Activated CD8-positive, alpha-beta memory T cell treated with anti-CD3 and anti-CD28 coated beads, Interleukin-2, amount 10 ng/mL, durations not matched to agents 7 days and 5 days (primary cell): ENCODE measurements around the gene SLC6A18. TPM values are rescaled to one million over a fixed set of nuclear protein-coding genes. Genes with fewer than 3 reads are reported as not detected.
"Not testable (repeated sequence)": the region's sequence is repeated elsewhere in the genome, so short reads cannot be mapped to it uniquely, and the experiment has no call there.

ENCODE experiments used
- ATAC-seq: fragments of 150-1000 bp; cut with Tn5 transposase; one replicate; pipeline ENCODE4 v1.10.0; 2021; ENCODE audit warnings: moderate library complexity
- CTCF ChIA-PET: fragments of 350-600 bp; sonication (Branson Sonifier 250); formaldehyde crosslinking; loops from one replicate; lab custom pipeline; 2021; ENCODE audit warnings: antibody characterized with exemption; lab: Charles Lee
- DNase-seq: peaks from one replicate; pipeline ENCODE4 v3.0.0-alpha.2; 2020
- H3K27ac Mint-ChIP-seq: one replicate; pipeline ENCODE4 v1.8.0; 2021; ENCODE audit warnings: mild to moderate bottlenecking, mixed read lengths
- H3K27me3 Mint-ChIP-seq: one replicate; pipeline ENCODE4 v1.8.0; 2021; ENCODE audit warnings: mixed read lengths
- H3K36me3 Mint-ChIP-seq: one replicate; pipeline ENCODE4 v1.8.0; 2021; ENCODE audit warnings: mild to moderate bottlenecking, mixed read lengths
- H3K4me1 Mint-ChIP-seq: one replicate; pipeline ENCODE4 v1.8.0; 2021; ENCODE audit warnings: mixed read lengths
- H3K4me3 Mint-ChIP-seq: one replicate; pipeline ENCODE4 v1.8.0; 2021; ENCODE audit warnings: mild to moderate bottlenecking, moderate library complexity, mixed read lengths
- H3K9me3 Mint-ChIP-seq: one replicate; pipeline ENCODE4 v1.8.0; 2022; ENCODE audit warnings: low read depth, mixed read lengths
- total RNA-seq, 2 experiments: library from RNA; stranded (reverse); gene quantifications; one replicate each; pipeline ENCODE4 v1.2.3, GENCODE V29; 2021

Gene SLC6A18
- total RNA-seq, 2 experiments from 2014 or later: not detected

DNA sequence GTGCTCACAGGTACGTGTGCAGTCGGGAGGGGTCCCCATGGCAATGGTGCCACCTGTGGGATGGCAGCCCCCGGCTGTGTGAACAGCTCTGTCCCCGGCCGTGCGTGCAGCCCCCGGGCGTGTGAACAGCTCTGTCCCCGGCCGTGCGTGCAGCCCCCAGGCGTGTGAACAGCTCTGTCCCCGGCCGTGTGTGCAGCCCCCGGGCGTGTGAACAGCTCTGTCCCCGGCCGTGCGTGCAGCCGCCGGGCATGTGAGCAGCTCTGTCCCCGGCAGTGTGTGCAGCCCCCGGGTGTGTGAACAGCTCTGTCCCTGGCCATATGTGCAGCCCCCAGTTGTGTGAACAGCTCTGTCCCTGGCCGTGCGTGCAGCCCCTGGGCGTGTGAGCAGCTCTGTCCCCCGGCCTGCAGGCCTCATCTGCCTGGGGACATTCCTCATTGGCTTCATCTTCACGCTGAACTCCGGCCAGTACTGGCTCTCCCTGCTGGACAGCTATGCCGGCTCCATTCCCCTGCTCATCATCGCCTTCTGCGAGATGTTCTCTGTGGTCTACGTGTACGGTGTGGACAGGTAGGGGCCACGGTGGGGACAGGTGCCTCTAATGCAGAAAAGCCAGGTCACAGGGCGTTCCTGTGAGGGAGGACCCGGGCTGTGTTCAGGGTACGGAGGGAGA lies 5.9 kb upstream of the SLC6A18 start:
- H3K27me3 Mint-ChIP-seq: peaks cover 2% of the 10 kb centered on the region
- H3K27ac Mint-ChIP-seq: no peak overlapping the region
- CTCF ChIA-PET: no interaction called here
- DNase-seq: no peak
- H3K4me3 Mint-ChIP-seq: no peak overlapping the region
- no peak for ATAC-seq
- H3K4me1 Mint-ChIP-seq: no peaks in the 10 kb centered on the region
- H3K9me3 Mint-ChIP-seq: peaks cover 9% of the 10 kb centered on the region
- no peaks in the 10 kb centered on the region for H3K36me3 Mint-ChIP-seq

DNA sequence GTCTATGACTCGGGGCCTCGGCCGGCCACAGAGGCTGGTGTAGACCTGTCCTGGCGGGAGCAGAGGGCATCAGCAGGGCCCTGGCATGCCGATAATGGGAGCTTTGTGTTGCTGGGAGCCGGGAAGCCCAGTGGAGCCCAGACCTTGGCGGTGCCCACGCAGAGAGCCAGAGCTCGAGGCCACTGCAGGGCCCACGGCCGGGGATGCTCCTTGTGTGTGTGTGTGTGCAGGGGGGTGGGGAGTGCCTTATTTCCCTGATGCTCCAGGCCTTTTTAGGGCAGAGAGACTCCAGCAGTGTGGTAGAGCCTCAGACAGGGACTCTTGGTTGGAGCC lies 5.4 kb upstream of the SLC6A18 start:
- Mint-ChIP-seq H3K9me3 (peaks cover 9% of the 10 kb centered on the region), H3K4me1 (no peaks in the 10 kb centered on the region), H3K36me3 (no peaks in the 10 kb centered on the region), H3K4me3 (no peak overlapping the region), H3K27me3 (peaks cover 2% of the 10 kb centered on the region), H3K27ac (no peak overlapping the region)
- CTCF ChIA-PET: no interaction called here
- ATAC-seq (no peak), DNase-seq (no peak)

DNA sequence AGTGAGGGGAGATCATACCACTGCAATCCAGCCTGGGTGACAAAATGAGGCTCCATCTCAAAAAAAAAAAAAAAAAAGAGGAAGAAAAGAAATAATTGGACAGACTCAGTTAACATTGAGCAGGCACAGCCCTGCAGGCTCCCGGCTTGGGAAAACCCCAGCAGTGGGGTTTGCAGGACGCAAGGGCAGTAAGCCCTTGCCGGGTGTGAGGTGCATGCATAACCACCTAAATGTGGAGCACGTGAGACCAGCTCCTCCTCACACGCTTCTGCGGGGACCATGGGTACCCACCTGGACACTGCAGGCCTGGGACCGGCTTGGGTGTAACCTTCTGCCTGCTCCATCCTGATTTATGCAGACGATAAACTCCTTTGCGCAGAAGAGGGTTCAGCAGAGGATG lies 4.8 kb upstream of the SLC6A18 start:
- no peaks in the 10 kb centered on the region for H3K36me3 Mint-ChIP-seq
- H3K27ac Mint-ChIP-seq: no peak overlapping the region
- H3K9me3 Mint-ChIP-seq: peaks cover 9% of the 10 kb centered on the region
- no peaks in the 10 kb centered on the region for H3K4me1 Mint-ChIP-seq
- peaks cover 2% of the 10 kb centered on the region for H3K27me3 Mint-ChIP-seq
- no peak for ATAC-seq
- no peak for DNase-seq
- CTCF ChIA-PET: no interaction called here
- no peak overlapping the region for H3K4me3 Mint-ChIP-seq

DNA sequence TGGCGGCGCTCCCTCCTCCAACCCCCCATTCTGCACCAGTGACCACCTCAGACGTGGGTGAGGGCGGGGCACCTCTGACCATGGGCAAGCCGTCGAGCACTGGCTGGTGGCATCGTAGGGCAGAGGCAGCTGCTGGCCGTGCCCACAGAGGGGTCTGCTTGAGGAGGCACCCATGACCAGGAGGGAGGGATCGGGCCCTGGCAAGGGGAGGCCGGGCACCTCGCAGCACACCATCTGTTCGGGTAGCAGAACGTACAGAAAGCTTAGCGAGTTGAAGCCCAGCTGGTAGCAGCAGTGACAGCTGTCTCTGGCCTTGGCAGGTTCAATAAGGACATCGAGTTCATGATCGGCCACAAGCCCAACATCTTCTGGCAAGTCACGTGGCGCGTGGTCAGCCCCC lies 4.3 kb upstream of the SLC6A18 start:
- no peak for ATAC-seq
- Mint-ChIP-seq H3K4me3 (no peak overlapping the region), H3K27ac (no peak overlapping the region), H3K9me3 (peaks cover 9% of the 10 kb centered on the region), H3K4me1 (no peaks in the 10 kb centered on the region), H3K27me3 (peaks cover 2% of the 10 kb centered on the region), H3K36me3 (no peaks in the 10 kb centered on the region)
- no peak for DNase-seq
- CTCF ChIA-PET: no interaction called here

DNA sequence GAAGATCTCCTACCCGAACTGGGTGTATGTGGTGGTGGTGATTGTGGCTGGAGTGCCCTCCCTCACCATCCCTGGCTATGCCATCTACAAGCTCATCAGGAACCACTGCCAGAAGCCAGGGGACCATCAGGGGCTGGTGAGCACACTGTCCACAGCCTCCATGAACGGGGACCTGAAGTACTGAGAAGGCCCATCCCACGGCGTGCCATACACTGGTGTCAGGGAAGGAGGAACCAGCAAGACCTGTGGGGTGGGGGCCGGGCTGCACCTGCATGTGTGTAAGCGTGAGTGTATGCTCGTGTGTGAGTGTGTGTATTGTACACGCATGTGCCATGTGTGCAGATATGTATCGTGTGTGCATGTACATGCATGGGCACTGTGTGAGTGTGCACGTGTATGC lies 3.5 kb upstream of the SLC6A18 start:
- H3K4me3 Mint-ChIP-seq: no peak overlapping the region
- no peak overlapping the region for H3K27ac Mint-ChIP-seq
- H3K27me3 Mint-ChIP-seq: peaks cover 2% of the 10 kb centered on the region
- no peaks in the 10 kb centered on the region for H3K36me3 Mint-ChIP-seq
- CTCF ChIA-PET: no interaction called here
- H3K4me1 Mint-ChIP-seq: no peaks in the 10 kb centered on the region
- ATAC-seq (no peak), DNase-seq (no peak)
- peaks cover 9% of the 10 kb centered on the region for H3K9me3 Mint-ChIP-seq

DNA sequence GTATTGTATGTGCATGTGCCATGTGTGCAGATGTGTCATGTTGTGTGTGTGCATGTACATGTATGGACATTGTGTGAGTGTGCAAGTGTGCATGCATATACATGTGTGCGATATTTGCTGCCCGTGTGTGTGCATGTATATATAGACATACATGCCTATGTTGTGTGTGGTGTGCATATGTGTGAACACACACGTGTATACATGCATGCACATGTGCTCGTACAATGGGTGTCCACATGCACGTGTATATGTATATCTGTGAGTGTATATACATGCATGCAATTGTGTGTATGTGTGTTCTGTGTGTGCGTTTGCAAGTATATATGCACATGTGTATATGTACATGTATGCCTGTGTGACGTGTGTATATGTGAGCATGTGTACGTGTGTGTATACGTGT lies 3.0 kb upstream of the SLC6A18 start:
- Mint-ChIP-seq H3K27me3 (peaks cover 6% of the 10 kb centered on the region), H3K36me3 (no peaks in the 10 kb centered on the region), H3K9me3 (peaks cover 9% of the 10 kb centered on the region), H3K4me3 (no peak overlapping the region), H3K4me1 (no peaks in the 10 kb centered on the region), H3K27ac (no peak overlapping the region)
- CTCF ChIA-PET: no interaction called here
- DNase-seq (no peak), ATAC-seq (no peak)

DNA sequence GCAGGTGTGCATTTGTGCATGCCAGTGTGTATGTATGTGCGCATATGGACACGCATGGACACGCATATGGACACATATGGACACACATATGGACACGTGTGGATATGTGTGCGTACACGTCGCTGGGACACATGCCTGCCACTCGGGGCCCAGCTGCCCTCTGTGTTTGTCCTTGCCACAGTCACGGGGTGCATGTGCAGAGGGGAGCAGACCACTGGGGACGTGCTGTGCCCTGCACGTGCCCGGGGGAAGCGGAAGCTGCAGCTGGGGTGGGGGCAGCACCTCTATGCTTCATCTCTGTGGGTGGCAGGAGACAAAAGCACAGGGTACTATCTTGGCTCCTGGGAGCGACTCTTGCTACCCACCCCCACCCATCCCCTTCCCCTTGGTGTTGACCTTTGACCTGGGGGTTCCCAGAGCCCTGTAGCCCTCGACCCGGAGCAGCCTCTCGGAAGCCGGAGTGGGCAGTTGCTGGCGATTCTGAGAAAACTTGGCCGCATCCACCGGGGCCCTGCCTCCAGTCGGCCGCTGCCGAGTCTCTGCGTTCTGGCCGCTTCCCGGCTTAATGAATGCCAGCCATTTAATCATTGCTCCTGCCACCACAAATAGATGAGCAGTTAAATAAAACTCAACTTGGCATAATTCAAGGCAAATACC lies 2.4 kb upstream of the SLC6A18 start:
- DNase-seq: no peak

GRCh38 chr5:1223278-1223670 lies 1.9 kb upstream of the SLC6A18 start:
- H3K4me3 Mint-ChIP-seq: no peak overlapping the region
- CTCF ChIA-PET: no interaction called here
- ATAC-seq (no peak), DNase-seq (no peak)
- H3K27ac Mint-ChIP-seq: no peak overlapping the region
- peaks cover 13% of the 10 kb centered on the region for H3K27me3 Mint-ChIP-seq
- H3K4me1 Mint-ChIP-seq: peaks cover 7% of the 10 kb centered on the region
- H3K36me3 Mint-ChIP-seq: no peaks in the 10 kb centered on the region
- peaks cover 9% of the 10 kb centered on the region for H3K9me3 Mint-ChIP-seq

More for the DNA sequence above, 2.4 kb upstream of the SLC6A18 start:
- H3K27me3 Mint-ChIP-seq: peaks cover 12% of the 10 kb centered on the region
- no peaks in the 10 kb centered on the region for H3K36me3 Mint-ChIP-seq
- no peak overlapping the region for H3K27ac Mint-ChIP-seq
- ATAC-seq: no peak
- peaks cover 9% of the 10 kb centered on the region for H3K9me3 Mint-ChIP-seq
- no peak overlapping the region for H3K4me3 Mint-ChIP-seq
- H3K4me1 Mint-ChIP-seq: peaks cover 3% of the 10 kb centered on the region
- CTCF ChIA-PET: no interaction called here

DNA sequence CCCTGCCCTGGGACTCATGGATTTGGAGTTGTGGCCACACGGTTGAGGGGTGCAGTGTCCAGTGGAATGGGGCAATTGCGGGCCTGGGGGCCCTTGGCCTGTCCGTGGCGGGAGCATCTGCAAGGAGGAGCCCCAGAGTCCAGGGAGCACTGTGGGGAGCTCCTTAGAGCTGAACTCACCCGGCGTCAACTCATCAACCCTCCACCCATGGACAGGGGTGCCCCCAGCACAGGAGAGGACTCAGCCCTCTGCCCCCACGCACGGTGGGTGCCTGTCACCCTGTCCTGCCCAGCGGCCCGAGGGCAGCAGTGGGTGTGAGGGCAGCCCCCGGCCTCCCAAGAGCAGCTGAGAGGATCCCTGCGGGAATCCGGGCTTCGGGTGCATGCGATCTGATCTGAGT lies 550 bp upstream of the SLC6A18 start:
- Mint-ChIP-seq H3K27ac (no peak overlapping the region), H3K4me1 (peaks cover 20% of the 10 kb centered on the region), H3K27me3 (peaks cover 24% of the 10 kb centered on the region), H3K4me3 (no peak overlapping the region), H3K36me3 (no peaks in the 10 kb centered on the region), H3K9me3 (peaks cover 9% of the 10 kb centered on the region)
- no peak for DNase-seq
- CTCF ChIA-PET: no interaction called here
- no peak for ATAC-seq

- Mint-ChIP-seq H3K4me3 (no peak overlapping the region), H3K4me1 (peaks cover 24% of the 10 kb centered on the region), H3K27ac (no peak overlapping the region), H3K27me3 (peaks cover 28% of the 10 kb centered on the region), H3K9me3 (peaks cover 9% of the 10 kb centered on the region), H3K36me3 (no peaks in the 10 kb centered on the region)
- CTCF ChIA-PET: no interaction called here
- ATAC-seq: no peak
- DNase-seq: no peak
Measured at GRCh38 chr5:1226231-1226630, 1.1 kb downstream of the SLC6A18 start.

DNA sequence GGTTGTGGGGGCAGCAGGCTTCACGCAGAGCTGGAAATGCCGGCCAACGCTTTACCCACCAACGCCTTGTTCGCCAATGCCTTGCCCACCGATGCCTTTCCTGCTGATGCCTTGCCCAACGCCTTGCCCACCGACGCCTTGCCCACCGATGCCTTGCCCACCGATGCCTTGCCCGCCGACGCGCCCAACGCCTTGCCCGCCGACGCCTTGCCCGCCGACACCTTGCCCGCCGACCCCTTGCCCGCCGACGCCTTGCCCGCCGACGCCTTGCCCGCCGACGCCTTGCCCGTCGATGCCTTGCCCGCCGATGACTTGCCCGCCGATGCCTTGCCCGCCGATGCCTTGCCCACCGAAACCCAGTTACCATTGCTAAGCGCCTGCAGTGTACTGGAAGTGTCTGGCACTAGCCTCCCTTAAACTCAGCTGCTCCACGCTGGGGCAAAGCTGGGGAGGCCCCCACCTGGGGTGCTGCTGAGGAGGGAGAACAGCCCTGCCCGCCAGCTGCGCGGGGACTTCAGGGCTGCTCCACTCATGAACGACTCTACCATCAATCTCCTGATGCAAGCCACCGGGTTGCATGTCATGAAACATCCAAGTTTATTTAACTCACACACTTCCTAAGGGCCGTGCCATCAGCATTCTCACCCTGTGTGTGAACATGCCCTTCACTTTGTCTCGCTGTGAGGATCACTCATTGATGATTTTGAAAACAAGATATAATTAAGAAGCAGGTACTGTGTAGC lies 1.8 kb downstream of the SLC6A18 start:
- DNase-seq: no peak
- Mint-ChIP-seq H3K9me3 (peaks cover 5% of the 10 kb centered on the region), H3K4me3 (no peak overlapping the region), H3K4me1 (peaks cover 24% of the 10 kb centered on the region), H3K36me3 (no peaks in the 10 kb centered on the region), H3K27me3 (peaks cover 28% of the 10 kb centered on the region), H3K27ac (no peak overlapping the region)
- CTCF ChIA-PET: no interaction called here
- no peak for ATAC-seq

DNA sequence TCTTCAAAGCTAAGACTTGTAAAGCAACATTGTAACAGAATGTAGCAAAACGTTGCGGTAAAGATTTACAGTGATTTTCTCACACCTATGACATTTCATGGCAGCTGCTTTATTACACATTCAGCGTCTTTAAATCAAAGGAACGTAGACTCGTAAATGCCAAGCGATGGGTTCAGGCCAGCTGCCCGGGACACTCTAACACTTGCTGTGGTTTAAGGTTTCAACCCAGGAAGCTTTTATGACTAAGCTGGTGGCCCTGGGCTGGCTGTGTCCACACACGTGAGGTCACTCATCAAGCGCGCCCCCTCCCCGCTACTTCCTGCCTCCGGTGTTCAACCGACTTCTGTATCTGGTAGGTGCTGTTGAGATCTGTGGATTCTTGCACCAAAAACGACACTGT lies 2.5 kb downstream of the SLC6A18 start:
- Mint-ChIP-seq H3K4me3 (no peak overlapping the region), H3K27me3 (peaks cover 28% of the 10 kb centered on the region), H3K27ac (no peak overlapping the region), H3K9me3 (no peaks in the 10 kb centered on the region), H3K4me1 (peaks cover 24% of the 10 kb centered on the region), H3K36me3 (no peaks in the 10 kb centered on the region)
- CTCF ChIA-PET: no interaction called here
- ATAC-seq: no peak
- no peak for DNase-seq

DNA sequence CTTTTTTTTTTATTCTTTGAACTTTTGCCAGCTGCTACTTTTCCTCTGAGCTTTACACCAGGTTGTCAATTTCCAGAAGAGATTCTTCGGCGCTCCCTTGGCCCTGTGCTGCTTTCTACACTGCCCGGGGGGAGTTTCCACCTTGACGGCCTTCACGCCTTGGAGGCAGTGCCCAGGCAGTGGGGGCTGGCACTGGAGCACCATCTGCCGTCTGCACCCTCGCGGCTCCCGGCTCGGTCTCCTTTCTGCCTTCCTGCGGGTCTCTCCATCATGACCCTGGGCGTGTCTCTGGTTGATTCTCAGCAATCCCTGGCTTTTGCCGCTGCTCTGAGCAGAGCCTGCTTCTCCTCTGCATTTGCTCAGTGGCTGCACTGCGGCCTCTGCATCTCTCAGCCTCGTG lies 2.9 kb downstream of the SLC6A18 start:
- Mint-ChIP-seq H3K36me3 (no peaks in the 10 kb centered on the region), H3K27ac (no peak overlapping the region), H3K9me3 (no peaks in the 10 kb centered on the region), H3K4me1 (peaks cover 24% of the 10 kb centered on the region), H3K27me3 (peaks cover 28% of the 10 kb centered on the region), H3K4me3 (no peak overlapping the region)
- no peak for DNase-seq
- ATAC-seq: no peak
- CTCF ChIA-PET: no interaction called here

DNA sequence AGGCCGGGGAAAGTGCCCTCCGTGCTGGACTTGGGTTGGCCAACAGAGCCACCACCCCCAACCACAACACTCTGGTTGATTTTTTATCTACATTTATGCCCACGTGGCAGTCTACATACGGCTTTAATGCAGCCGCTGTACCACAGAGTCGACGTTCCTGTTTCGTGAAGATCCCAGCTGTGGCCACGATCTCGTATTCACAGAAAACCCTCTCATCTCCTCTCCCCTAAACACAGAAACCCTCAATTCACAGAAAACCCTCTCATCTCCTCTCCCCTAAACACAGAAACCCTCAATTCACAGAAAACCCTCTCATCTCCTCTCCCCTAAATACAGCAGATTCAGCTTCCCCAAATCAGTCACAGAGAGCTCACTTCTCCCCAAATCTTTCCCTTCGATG lies 3.8 kb downstream of the SLC6A18 start:
- peak; percentile 54 for DNase-seq
- H3K9me3 Mint-ChIP-seq, H3K27ac Mint-ChIP-seq, H3K4me3 Mint-ChIP-seq, H3K36me3 Mint-ChIP-seq: not testable (repeated sequence)
- CTCF ChIA-PET: interaction anchor here (0.6 kb wide), 1 partner anchor 104 kb away, joined by 3 read pairs; no protein-coding TSS in a partner anchor
- peak; percentile 62 for ATAC-seq
- H3K4me1 Mint-ChIP-seq: peaks cover 24% of the 10 kb centered on the region
- peaks cover 28% of the 10 kb centered on the region for H3K27me3 Mint-ChIP-seq
